Stomach smooth muscle (tissue), 2 donors: Measurements from ENCODE around the gene C16orf74.

ENCODE experiments used
- H3K27ac ChIP-seq: one replicate; pipeline ENCODE4 v1.7.0; 2013; ENCODE audit warnings: mild to moderate bottlenecking, low read length, inconsistent platforms
- H3K27me3 ChIP-seq, 2 donors: one replicate each; pipeline ENCODE4 v1.7.0; 2013; ENCODE audit warnings: low read length in 2 of 2; ENCODE audit not compliant: insufficient read depth in 2 of 2, control insufficient read depth in 1 of 2
- H3K36me3 ChIP-seq, 2 donors: one replicate each; pipeline ENCODE4 v1.7.0; 2013; ENCODE audit warnings: low read length in 2 of 2; ENCODE audit not compliant: control insufficient read depth in 2 of 2, insufficient read depth in 2 of 2
- H3K4me1 ChIP-seq: one replicate; pipeline ENCODE4 v1.7.0; 2013; ENCODE audit warnings: low read length; ENCODE audit not compliant: control insufficient read depth, insufficient read depth
- H3K4me3 ChIP-seq, 2 donors: one replicate each; pipeline ENCODE4 v1.7.0; 2013; ENCODE audit warnings: low read length in 2 of 2
- H3K9ac ChIP-seq, 2 donors: one replicate each; pipeline ENCODE4 v1.7.0; 2013; ENCODE audit warnings: low read length in 2 of 2, mild to moderate bottlenecking in 1 of 2
- H3K9me3 ChIP-seq, 2 donors: one replicate each; pipeline ENCODE4 v1.7.0; 2013; ENCODE audit warnings: low read length in 2 of 2; ENCODE audit not compliant: control insufficient read depth in 2 of 2
- donor health status: healthy.
- donor health status: Pancreatic carcinoma.

The C16orf74 gene

GRCh38 chr16:85774136-85774535, 23.2 kb upstream of the C16orf74 start:
- Histone ChIP-seq H3K4me3 (no peak overlapping the region), H3K27ac (no peak overlapping the region), H3K36me3 (peaks cover 16 to 23% of the 10 kb centered on the region in 2 donors), H3K4me1 (no peaks in the 10 kb centered on the region), H3K9ac (no peak overlapping the region), H3K9me3 (no peaks in the 10 kb centered on the region), H3K27me3 (no peaks in the 10 kb centered on the region)

- Histone ChIP-seq H3K9ac (no peak overlapping the region), H3K9me3 (no peaks in the 10 kb centered on the region), H3K36me3 (peaks cover 8 to 16% of the 10 kb centered on the region in 2 donors), H3K4me3 (no peak overlapping the region), H3K27ac (no peak overlapping the region), H3K4me1 (no peaks in the 10 kb centered on the region), H3K27me3 (no peaks in the 10 kb centered on the region)
Observed at GRCh38 chr16:85773044-85773443, 22.1 kb upstream of the C16orf74 start.

- Histone ChIP-seq H3K27ac (no peak overlapping the region), H3K27me3 (no peaks in the 10 kb centered on the region), H3K9me3 (no peaks in the 10 kb centered on the region), H3K4me1 (no peaks in the 10 kb centered on the region), H3K36me3 (peaks cover 3 to 4% of the 10 kb centered on the region in 2 donors), H3K9ac (no peak overlapping the region), H3K4me3 (no peak overlapping the region)
Observed at GRCh38 chr16:85770741-85771140, 19.8 kb upstream of the C16orf74 start.

- Histone ChIP-seq H3K27me3 (no peaks in the 10 kb centered on the region), H3K9me3 (no peaks in the 10 kb centered on the region), H3K4me1 (no peaks in the 10 kb centered on the region), H3K27ac (no peak overlapping the region), H3K36me3 (peaks cover 0 to 4% of the 10 kb centered on the region in 2 donors), H3K4me3 (no peak overlapping the region), H3K9ac (no peak overlapping the region)
Observed at GRCh38 chr16:85768199-85768598, 17.3 kb upstream of the C16orf74 start.

- no peaks in the 10 kb centered on the region for H3K9me3 ChIP-seq
- H3K9ac ChIP-seq = no peak overlapping the region
- H3K4me3 ChIP-seq = no peak overlapping the region
- H3K36me3 ChIP-seq = peaks cover 0 to 4% of the 10 kb centered on the region in 2 donors
- H3K27ac ChIP-seq = no peak overlapping the region
- H3K27me3 ChIP-seq = no peaks in the 10 kb centered on the region
- H3K4me1 ChIP-seq = no peaks in the 10 kb centered on the region
Observed at GRCh38 chr16:85767531-85767930, 16.6 kb upstream of the C16orf74 start.

GRCh38 chr16:85765767-85766166, 14.9 kb upstream of the C16orf74 start:
- Histone ChIP-seq H3K4me1 (no peaks in the 10 kb centered on the region), H3K27ac (no peak overlapping the region), H3K4me3 (no peak overlapping the region), H3K9ac (no peak overlapping the region), H3K36me3 (peaks cover 0 to 4% of the 10 kb centered on the region in 2 donors), H3K9me3 (no peaks in the 10 kb centered on the region), H3K27me3 (no peaks in the 10 kb centered on the region)

- H3K36me3 ChIP-seq = no peaks in the 10 kb centered on the region
- H3K9me3 ChIP-seq = no peaks in the 10 kb centered on the region
- no peak overlapping the region for H3K9ac ChIP-seq
- no peaks in the 10 kb centered on the region for H3K4me1 ChIP-seq
- H3K27me3 ChIP-seq = no peaks in the 10 kb centered on the region
- no peak overlapping the region for H3K27ac ChIP-seq
- no peak overlapping the region for H3K4me3 ChIP-seq
Observed at GRCh38 chr16:85765211-85765610, 14.3 kb upstream of the C16orf74 start.

- no peaks in the 10 kb centered on the region for H3K27me3 ChIP-seq
- no peaks in the 10 kb centered on the region for H3K36me3 ChIP-seq
- H3K4me3 ChIP-seq = no peak overlapping the region
- no peaks in the 10 kb centered on the region for H3K4me1 ChIP-seq
- no peak overlapping the region for H3K9ac ChIP-seq
- H3K27ac ChIP-seq = no peak overlapping the region
- H3K9me3 ChIP-seq = no peaks in the 10 kb centered on the region
Observed at GRCh38 chr16:85763616-85764015, 12.7 kb upstream of the C16orf74 start.

- Histone ChIP-seq H3K9me3 (no peaks in the 10 kb centered on the region), H3K4me1 (no peaks in the 10 kb centered on the region), H3K27ac (no peak overlapping the region), H3K27me3 (no peaks in the 10 kb centered on the region), H3K36me3 (no peaks in the 10 kb centered on the region), H3K9ac (no peak overlapping the region), H3K4me3 (no peak overlapping the region)
Observed at GRCh38 chr16:85762970-85763369, 12.1 kb upstream of the C16orf74 start.

GRCh38 chr16:85761861-85762260, 11.0 kb upstream of the C16orf74 start:
- Histone ChIP-seq H3K4me3 (no peak overlapping the region), H3K9me3 (no peaks in the 10 kb centered on the region), H3K4me1 (no peaks in the 10 kb centered on the region), H3K36me3 (no peaks in the 10 kb centered on the region), H3K27ac (no peak overlapping the region), H3K9ac (no peak overlapping the region), H3K27me3 (no peaks in the 10 kb centered on the region)

- Histone ChIP-seq H3K27ac (no peak overlapping the region), H3K4me1 (no peaks in the 10 kb centered on the region), H3K9ac (no peak overlapping the region), H3K27me3 (no peaks in the 10 kb centered on the region), H3K9me3 (no peaks in the 10 kb centered on the region), H3K4me3 (no peak overlapping the region), H3K36me3 (no peaks in the 10 kb centered on the region)
Observed at GRCh38 chr16:85759631-85760419, 8.9 kb upstream of the C16orf74 start.
